NCI-H510A treated with DMSO at 0.1 percent for 48 hours (cell line): Measurements from ENCODE around the gene PCDHGA6.
A peak's percentile ranks its signal among the peaks of the same experiment; 100 is the strongest.
"Not testable (repeated sequence)": the region's sequence is repeated elsewhere in the genome, so short reads cannot be mapped to it uniquely, and the experiment has no call there.

Experiments
- DNase-seq: peaks from one replicate; lab custom pipeline; 2025; lab: John Stamatoyannopoulos, UW

Gene PCDHGA6

GRCh38 chr5:141373673-141374317 lies at the start of gene PCDHGA6:
Gene PCDHGA6 (plus strand): TSS chr5:141373891. CDS start chr5:141374084, 193 bp downstream.
- no peak for DNase-seq

- no peak for DNase-seq
Measured at GRCh38 chr5:141326088-141326854, 47.4 kb upstream of the PCDHGA6 start.

- DNase-seq: no peak
Measured at GRCh38 chr5:141328231-141328630, 45.5 kb upstream of the PCDHGA6 start.

- peak; percentile 32 for DNase-seq
Measured at GRCh38 chr5:141330299-141331080, 43.2 kb upstream of the PCDHGA6 start, which contains the start of gene PCDHGA1. Gene PCDHGA1 (plus strand): TSS chr5:141330514.

GRCh38 chr5:141332571-141332970 lies 41.1 kb upstream of the PCDHGA6 start:
- not testable (repeated sequence) for DNase-seq

GRCh38 chr5:141338538-141339306 lies 35.0 kb upstream of the PCDHGA6 start, which contains the start of gene PCDHGA2:
Gene PCDHGA2 (plus strand): TSS chr5:141338760.
- no peak for DNase-seq

- DNase-seq: not testable (repeated sequence)
Measured at GRCh38 chr5:141340781-141341354, 32.8 kb upstream of the PCDHGA6 start.

- no peak for DNase-seq
Measured at GRCh38 chr5:141342773-141343172, 30.9 kb upstream of the PCDHGA6 start.

GRCh38 chr5:141343242-141343952 lies 30.3 kb upstream of the PCDHGA6 start, which contains the start of gene PCDHGA3:
Gene PCDHGA3 (plus strand): TSS chr5:141343829. CDS start chr5:141344034, 205 bp downstream.
- DNase-seq: peak; percentile 77

GRCh38 chr5:141343953-141344463 lies 29.7 kb upstream of the PCDHGA6 start:
- DNase-seq: peak; percentile 77

- DNase-seq: no peak
Measured at GRCh38 chr5:141345327-141345726, 28.4 kb upstream of the PCDHGA6 start.

- DNase-seq: not testable (repeated sequence)
Measured at GRCh38 chr5:141346017-141346416, 27.7 kb upstream of the PCDHGA6 start.

- DNase-seq: no peak
Measured at GRCh38 chr5:141349917-141350619, 23.6 kb upstream of the PCDHGA6 start, which contains the start of gene PCDHGB1. Gene PCDHGB1 (plus strand): TSS chr5:141350099. CDS start chr5:141350261, 162 bp downstream.

- no peak for DNase-seq
Measured at GRCh38 chr5:141351591-141351990, 22.1 kb upstream of the PCDHGA6 start.

GRCh38 chr5:141354900-141355469 lies 18.7 kb upstream of the PCDHGA6 start, which contains the start of gene PCDHGA4:
Gene PCDHGA4 (plus strand): TSS chr5:141355021. CDS start chr5:141355108, 87 bp downstream.
- no peak for DNase-seq

- no peak for DNase-seq
Measured at GRCh38 chr5:141355641-141356040, 18.1 kb upstream of the PCDHGA6 start.

- no peak for DNase-seq
Measured at GRCh38 chr5:141356133-141356532, 17.6 kb upstream of the PCDHGA6 start.

GRCh38 chr5:141356950-141357349 lies 16.7 kb upstream of the PCDHGA6 start:
- no peak for DNase-seq
